T-helper 1 cell treated with Interleukin-12 subunit alpha and Interleukin-12 subunit beta and Interleukin-4 antibody, amounts not matched to agents 30 μg/mL and 1 μg/mL, for 36 hours (primary cell): ENCODE data around the gene LRRC1.

Experiments
- H3K27ac Mint-ChIP-seq: one replicate; pipeline ENCODE4 v1.8.0; 2021; ENCODE audit warnings: mild to moderate bottlenecking, mixed read lengths
- H3K27me3 Mint-ChIP-seq: one replicate; pipeline ENCODE4 v1.8.0; 2021; ENCODE audit warnings: low read depth, mixed read lengths
- H3K36me3 Mint-ChIP-seq: one replicate; pipeline ENCODE4 v1.8.0; 2021; ENCODE audit warnings: low read depth, mixed read lengths
- H3K4me1 Mint-ChIP-seq: one replicate; pipeline ENCODE4 v1.8.0; 2021; ENCODE audit warnings: low read depth, mixed read lengths
- H3K4me3 Mint-ChIP-seq: one replicate; pipeline ENCODE4 v1.8.0; 2021; ENCODE audit warnings: mild to moderate bottlenecking, moderate library complexity, mixed read lengths
- H3K9me3 Mint-ChIP-seq: one replicate; pipeline ENCODE4 v1.8.0; 2021; ENCODE audit warnings: mixed read lengths

The LRRC1 gene

DNA sequence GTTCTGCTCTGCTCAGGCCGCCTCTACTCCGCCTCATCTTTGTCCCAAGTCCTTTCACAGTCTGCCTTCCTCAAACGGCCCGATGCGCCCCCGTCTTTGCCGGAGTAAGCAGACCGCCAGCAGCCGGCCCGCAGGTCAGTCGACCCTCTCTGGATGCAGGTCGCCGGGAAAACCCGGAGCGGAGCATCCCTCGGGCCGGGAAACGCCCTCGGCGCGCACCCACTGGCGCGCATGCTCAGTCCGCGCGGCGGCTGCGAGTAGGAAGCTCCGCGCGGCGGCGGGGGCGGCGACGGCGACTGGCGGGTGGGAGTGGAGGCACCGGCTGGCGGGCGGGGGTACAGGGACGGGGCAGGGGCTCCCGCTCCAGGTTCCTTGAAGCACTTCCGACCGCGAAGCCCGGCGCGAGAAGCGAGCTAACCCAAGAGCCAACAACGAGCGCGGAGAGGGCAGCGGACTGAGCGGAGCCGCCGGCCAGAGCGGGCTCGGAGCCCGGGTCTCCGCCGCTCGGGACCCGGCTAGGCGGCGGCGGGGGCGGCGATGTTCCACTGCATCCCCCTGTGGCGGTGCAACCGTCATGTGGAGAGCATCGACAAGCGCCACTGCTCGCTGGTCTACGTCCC is at the start of gene LRRC1:
Gene LRRC1, plus strand, starts transcription at position 286 of the 620 bp plus-strand sequence. Its CDS starts 252 bp downstream, at position 538.
- Mint-ChIP-seq H3K27ac (peak within 1 kb of the TSS; percentile 80), H3K36me3 (no peaks in the 10 kb centered on the region), H3K4me3 (peak within 1 kb of the TSS; percentile 96), H3K4me1 (peaks cover 24% of the 10 kb centered on the region), H3K27me3 (peaks cover 73% of the 10 kb centered on the region), H3K9me3 (no peaks in the 10 kb centered on the region)

DNA sequence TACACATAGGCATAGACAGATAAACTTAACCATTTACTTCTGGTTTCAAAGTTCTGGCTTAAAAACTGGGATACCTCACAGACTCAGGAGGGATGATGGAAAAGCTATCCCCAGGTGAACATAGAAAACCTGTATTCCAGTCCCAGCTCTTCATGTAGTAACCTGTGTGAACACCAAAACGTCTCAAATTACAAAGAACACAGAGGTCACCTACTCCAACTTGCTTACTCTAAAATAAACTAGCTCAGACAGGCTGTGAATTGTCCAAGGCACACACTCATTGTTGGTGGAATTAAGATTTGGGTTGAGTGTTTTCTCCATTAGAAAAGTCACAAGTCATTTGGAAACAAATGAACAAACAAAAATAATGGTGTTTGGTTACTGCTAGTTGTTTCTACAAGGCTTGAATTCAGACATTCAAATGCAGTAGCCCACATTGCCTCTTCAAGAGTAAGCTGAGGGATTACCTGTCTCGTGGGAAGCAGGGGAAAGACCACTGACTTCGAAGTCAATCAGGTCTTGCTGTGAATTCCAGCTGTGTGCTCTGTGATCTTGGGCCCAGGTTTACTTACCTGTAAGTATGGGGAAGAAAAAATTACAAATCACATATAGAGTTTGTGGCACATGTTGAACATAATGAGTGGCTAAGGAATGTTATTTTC is 48.2 kb upstream of the LRRC1 start:
- Mint-ChIP-seq H3K4me3 (no peak overlapping the region), H3K9me3 (no peaks in the 10 kb centered on the region), H3K4me1 (peaks cover 3% of the 10 kb centered on the region), H3K27ac (no peak overlapping the region), H3K36me3 (no peaks in the 10 kb centered on the region), H3K27me3 (no peaks in the 10 kb centered on the region)

DNA sequence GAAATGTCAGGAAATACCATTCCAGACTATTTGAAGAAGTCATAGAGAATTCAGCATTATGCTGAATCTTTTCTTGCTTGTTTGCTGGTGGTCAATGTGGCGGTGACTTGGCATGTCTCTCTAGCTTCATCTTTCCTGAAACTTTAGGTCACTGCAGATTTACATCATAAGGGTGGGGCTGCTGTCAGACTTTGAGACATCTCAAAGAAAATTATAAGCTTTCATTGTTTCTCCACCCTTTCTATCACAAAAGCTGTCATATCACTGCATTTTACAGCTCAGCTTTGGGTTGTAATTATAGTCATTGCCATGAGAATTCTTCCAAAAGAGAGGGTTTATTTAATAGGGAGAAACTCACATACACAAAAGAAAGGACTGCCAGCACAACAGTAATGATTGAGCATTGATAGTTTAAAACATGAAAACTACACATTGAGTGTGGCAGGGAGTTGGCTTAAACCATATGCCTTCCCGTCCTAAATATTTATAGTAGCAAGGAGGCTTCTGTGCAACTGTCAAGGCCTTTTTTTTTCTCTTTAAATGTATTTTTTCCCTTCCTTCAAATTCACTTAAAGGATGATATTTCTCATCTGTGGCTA is 44.7 kb upstream of the LRRC1 start:
- Mint-ChIP-seq H3K27ac (no peak overlapping the region), H3K9me3 (no peaks in the 10 kb centered on the region), H3K4me3 (no peak overlapping the region), H3K4me1 (no peaks in the 10 kb centered on the region), H3K36me3 (no peaks in the 10 kb centered on the region), H3K27me3 (no peaks in the 10 kb centered on the region)

DNA sequence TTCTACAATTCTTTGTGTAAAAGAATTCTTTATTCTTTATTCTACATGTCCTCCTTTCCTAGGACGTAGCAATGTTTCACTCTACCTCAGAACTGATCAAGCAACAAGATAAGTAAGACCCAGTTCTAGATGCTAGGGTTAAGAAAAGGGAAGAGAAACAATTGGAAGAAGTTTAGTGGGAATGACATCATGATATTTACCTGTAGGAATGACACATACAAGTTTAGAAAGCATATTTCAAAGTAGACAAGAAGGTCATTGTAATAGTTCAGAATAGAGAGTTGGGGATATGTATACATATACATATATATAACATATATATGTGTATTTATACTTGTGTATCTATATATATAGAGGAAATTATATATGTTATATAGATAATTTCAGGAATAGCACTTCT is 43.4 kb upstream of the LRRC1 start:
- H3K4me3 Mint-ChIP-seq: no peak overlapping the region

DNA sequence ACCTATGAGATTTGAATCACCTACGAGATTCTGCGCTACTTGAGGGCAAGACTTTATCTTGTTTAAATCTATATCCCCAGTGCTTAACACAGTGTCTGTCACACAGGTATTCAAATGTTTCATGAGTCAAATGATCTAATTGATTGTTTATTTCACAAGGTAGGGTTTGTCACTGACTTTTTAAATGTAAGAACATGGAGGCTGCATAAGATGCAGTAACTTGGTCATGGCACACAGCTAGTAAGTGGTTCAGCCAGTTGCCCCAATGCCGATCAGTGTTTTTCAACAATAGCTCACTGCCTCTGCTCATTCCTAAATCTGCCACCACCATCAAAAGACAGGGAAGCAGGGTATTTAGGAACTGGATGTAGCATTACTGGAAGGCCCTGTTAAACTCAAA is 42.4 kb upstream of the LRRC1 start:
- Mint-ChIP-seq H3K27me3 (no peaks in the 10 kb centered on the region), H3K27ac (no peak overlapping the region), H3K36me3 (no peaks in the 10 kb centered on the region), H3K4me1 (no peaks in the 10 kb centered on the region), H3K4me3 (no peak overlapping the region), H3K9me3 (no peaks in the 10 kb centered on the region)

More for the DNA sequence above, 43.4 kb upstream of the LRRC1 start:
- H3K36me3 Mint-ChIP-seq: no peaks in the 10 kb centered on the region
- no peaks in the 10 kb centered on the region for H3K27me3 Mint-ChIP-seq
- no peaks in the 10 kb centered on the region for H3K9me3 Mint-ChIP-seq
- H3K4me1 Mint-ChIP-seq: no peaks in the 10 kb centered on the region
- H3K27ac Mint-ChIP-seq: no peak overlapping the region

DNA sequence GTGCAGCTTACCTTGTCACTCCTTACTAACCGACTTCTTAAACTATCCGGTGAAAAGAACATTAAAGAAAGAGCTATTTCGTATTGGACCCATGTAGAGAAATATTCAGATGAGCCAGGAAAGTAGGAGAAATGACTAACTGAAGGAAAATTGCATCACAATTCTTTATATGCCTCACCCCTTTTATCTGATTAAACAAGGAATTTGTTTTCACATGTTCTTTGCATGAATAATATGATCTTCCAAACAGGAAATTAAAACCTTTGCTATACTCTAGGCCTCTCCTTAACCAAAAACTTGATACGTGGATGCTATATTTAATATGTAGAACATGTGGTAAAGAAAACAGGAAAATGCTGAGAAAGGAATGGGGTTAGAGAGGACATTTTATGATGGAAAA is 41.9 kb upstream of the LRRC1 start:
- Mint-ChIP-seq H3K27me3 (no peaks in the 10 kb centered on the region), H3K9me3 (no peaks in the 10 kb centered on the region), H3K4me1 (no peaks in the 10 kb centered on the region), H3K36me3 (no peaks in the 10 kb centered on the region), H3K27ac (no peak overlapping the region), H3K4me3 (no peak overlapping the region)

DNA sequence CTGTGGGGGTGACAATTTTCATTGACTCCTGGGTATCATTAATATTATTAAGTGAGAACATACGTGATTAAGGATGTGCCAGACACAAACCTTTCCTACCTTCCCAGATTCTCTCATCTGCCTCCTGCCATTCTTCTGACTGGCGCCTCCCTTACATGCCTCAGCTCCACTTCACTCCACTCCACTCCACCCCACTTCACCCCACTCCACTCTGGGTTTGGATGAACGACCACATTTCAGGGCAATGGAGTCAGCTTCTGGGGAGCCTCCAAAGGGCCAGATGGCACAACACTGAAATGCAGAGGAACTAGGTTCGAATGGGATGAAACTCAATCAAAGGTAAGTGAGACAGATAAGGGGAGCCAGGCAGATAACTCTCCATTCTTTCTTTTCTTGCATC is 40.5 kb upstream of the LRRC1 start:
- Mint-ChIP-seq H3K27ac (no peak overlapping the region), H3K4me3 (no peak overlapping the region), H3K27me3 (peaks cover 3% of the 10 kb centered on the region), H3K4me1 (no peaks in the 10 kb centered on the region), H3K9me3 (no peaks in the 10 kb centered on the region), H3K36me3 (no peaks in the 10 kb centered on the region)

DNA sequence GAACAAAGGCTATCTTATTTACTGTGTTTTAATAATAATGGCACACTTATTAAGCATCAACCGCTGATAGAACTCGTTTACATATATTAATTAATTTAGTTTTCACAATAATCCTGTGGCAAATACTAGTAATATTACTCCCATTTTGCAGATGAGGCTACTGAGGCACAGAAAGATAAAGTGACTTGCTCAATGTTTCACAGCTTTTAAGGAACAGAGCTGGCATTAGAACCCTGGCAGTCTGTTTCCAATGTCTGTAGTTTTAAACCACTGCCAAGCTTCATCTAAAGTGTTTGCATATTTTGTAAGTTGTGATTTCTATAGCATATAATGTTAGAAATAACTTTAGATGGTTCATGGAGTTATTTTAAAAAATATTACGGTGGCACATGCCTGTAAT is 38.4 kb upstream of the LRRC1 start:
- Mint-ChIP-seq H3K27me3 (peaks cover 4% of the 10 kb centered on the region), H3K4me3 (no peak overlapping the region), H3K36me3 (no peaks in the 10 kb centered on the region), H3K9me3 (no peaks in the 10 kb centered on the region), H3K27ac (no peak overlapping the region), H3K4me1 (no peaks in the 10 kb centered on the region)

DNA sequence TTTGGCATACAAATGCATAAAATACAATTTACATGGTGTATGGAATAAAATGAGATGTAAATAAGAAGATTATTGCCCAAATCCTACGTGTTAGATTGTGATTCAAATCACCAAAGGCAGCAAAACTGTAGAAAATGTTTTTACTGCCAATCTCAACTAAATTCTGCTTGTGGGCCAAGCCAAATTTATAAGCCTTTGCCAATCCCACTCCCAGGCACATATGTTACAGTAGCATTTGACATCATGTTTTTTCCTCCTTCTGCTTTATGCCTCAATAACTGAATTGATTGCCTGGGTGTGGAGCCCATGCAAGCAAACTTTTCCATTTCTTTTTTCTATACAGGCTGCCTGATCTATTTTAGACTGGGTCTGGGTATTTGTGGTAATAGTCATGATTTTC is 36.3 kb upstream of the LRRC1 start:
- no peaks in the 10 kb centered on the region for H3K4me1 Mint-ChIP-seq
- no peak overlapping the region for H3K27ac Mint-ChIP-seq
- no peak overlapping the region for H3K4me3 Mint-ChIP-seq
- H3K9me3 Mint-ChIP-seq: no peaks in the 10 kb centered on the region
- no peaks in the 10 kb centered on the region for H3K36me3 Mint-ChIP-seq
- peaks cover 15% of the 10 kb centered on the region for H3K27me3 Mint-ChIP-seq

DNA sequence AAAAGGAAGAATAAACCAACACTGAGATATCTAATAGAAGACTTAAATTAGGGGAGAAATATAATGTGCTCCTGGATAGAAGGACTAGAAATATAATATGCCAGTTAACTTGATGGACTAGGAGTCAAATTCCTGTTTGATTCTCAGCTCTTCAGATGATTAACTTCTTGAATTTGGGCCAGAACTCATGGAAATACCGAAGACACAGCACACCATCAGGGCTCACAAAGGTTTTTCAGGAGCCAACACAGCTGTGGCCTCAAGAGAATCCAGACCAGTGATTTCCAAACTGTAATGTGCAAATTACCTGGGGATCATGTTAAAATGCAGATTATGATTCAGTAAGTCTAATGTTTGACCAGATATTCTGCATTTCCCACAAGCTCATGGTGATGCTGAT is 33.8 kb upstream of the LRRC1 start:
- peaks cover 18% of the 10 kb centered on the region for H3K27me3 Mint-ChIP-seq
- H3K27ac Mint-ChIP-seq: no peak overlapping the region
- H3K4me1 Mint-ChIP-seq: no peaks in the 10 kb centered on the region
- no peaks in the 10 kb centered on the region for H3K36me3 Mint-ChIP-seq
- no peaks in the 10 kb centered on the region for H3K9me3 Mint-ChIP-seq
- H3K4me3 Mint-ChIP-seq: no peak overlapping the region

DNA sequence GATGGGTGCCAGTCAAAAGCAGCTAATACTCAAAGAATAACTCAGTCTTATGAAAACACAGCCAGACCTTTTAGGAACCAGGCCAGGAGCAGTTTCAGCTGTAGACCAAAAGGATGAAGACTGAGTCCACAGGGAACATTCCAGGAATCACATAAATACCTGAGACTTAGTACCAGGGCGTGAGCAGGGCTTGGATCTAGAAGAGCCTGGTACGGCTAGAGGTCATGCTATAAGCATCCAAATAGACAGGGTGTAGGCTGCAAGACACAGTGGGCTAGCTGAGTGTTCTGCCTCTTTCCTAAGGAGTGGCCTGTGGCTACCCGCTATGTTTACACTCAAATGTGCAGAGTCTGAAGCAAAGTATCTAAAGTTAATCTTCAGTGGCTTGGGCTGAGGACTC is 29.5 kb upstream of the LRRC1 start:
- H3K36me3 Mint-ChIP-seq: no peaks in the 10 kb centered on the region
- no peak overlapping the region for H3K4me3 Mint-ChIP-seq
- peaks cover 13% of the 10 kb centered on the region for H3K27me3 Mint-ChIP-seq
- no peak overlapping the region for H3K27ac Mint-ChIP-seq
- H3K9me3 Mint-ChIP-seq: no peaks in the 10 kb centered on the region
- H3K4me1 Mint-ChIP-seq: no peaks in the 10 kb centered on the region

DNA sequence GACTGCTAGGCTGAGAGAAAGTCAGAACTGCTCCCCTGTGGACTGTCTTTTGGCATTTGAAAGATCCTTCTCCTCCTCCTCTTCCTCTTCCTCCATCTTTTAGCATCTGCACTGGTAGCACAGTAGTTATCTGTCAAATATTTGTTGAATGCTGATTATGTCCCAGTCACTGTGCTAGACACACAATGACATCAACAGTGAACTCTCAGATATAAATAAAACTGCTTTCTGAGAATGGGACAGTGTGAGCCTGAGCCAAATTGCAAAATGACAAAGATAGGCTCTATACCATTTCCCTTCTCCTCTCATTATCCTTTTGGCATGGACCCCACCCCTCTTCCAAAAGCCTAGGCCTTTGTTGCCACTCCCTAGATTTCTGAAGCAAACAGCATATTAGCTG is 27.9 kb upstream of the LRRC1 start:
- Mint-ChIP-seq H3K27ac (no peak overlapping the region), H3K4me1 (no peaks in the 10 kb centered on the region), H3K9me3 (no peaks in the 10 kb centered on the region), H3K36me3 (no peaks in the 10 kb centered on the region), H3K4me3 (no peak overlapping the region), H3K27me3 (peaks cover 13% of the 10 kb centered on the region)

DNA sequence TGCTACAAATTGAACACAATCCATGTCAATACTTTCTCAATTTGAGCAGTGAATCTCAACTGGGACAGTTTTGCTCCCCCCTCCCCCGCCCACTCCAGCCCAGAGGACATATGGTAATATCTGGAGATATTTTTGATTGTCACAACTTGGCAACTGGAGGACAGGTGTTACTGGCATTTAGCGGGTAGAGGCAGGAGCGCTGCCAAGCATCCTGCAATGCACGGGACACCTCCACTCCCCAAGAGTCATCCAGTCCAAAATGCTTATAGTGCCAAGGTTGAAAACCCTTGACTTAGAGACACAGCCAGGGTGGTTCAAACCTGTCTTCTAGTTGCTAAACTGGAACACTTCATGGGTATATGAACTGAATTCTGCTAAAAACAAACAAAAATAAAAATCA is 26.9 kb upstream of the LRRC1 start:
- Mint-ChIP-seq H3K4me3 (no peak overlapping the region), H3K9me3 (no peaks in the 10 kb centered on the region), H3K4me1 (no peaks in the 10 kb centered on the region), H3K27ac (no peak overlapping the region), H3K36me3 (no peaks in the 10 kb centered on the region), H3K27me3 (peaks cover 8% of the 10 kb centered on the region)

DNA sequence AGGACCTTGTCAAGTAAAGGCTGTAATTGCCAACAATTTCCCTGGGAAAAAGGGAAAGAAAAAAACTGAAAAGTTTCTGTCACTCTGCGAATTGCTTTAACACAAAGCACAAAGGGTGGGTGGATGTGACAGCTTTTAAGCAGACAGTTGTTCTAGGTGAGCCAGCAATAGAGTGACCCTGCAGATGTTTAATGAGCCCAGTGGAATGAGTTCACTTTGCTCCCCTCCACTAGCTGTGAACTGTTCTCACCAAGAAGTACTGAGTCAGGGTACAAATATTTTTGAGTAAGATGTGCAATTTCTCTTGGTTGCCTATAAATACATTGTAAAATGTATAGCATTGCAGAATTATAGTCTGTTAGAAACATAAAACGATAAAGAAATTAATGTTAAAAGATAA is 26.2 kb upstream of the LRRC1 start:
- Mint-ChIP-seq H3K4me1 (no peaks in the 10 kb centered on the region), H3K9me3 (no peaks in the 10 kb centered on the region), H3K4me3 (no peak overlapping the region), H3K36me3 (no peaks in the 10 kb centered on the region), H3K27me3 (peaks cover 2% of the 10 kb centered on the region), H3K27ac (no peak overlapping the region)

DNA sequence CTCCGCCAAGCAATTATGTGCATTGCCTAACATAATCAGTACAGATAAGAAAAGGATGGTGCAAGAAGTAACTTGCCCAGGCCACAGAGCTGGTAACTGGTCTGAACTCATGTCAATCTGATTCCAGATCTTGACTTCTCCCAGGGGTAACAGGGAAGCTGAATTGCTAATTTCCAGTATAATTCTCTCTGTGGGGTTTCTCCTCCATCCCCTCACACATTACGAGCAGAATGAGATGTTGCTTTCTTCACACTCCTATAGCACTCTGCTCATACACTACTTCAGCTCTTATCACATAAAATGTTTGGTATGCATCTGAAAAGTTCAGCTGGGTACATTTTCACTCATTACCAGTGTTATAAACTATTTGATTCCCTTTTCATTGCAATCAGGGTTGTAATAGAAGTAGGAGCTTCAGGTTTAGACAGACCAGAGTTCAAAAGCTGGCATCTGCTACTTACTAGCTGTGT is 24.0 kb upstream of the LRRC1 start:
- H3K4me3 Mint-ChIP-seq: no peak overlapping the region
- H3K9me3 Mint-ChIP-seq: no peaks in the 10 kb centered on the region
- H3K27ac Mint-ChIP-seq: no peak overlapping the region
- peaks cover 4% of the 10 kb centered on the region for H3K27me3 Mint-ChIP-seq
- no peaks in the 10 kb centered on the region for H3K36me3 Mint-ChIP-seq
- H3K4me1 Mint-ChIP-seq: no peaks in the 10 kb centered on the region
